HUDEP-2 (cell line): ENCODE results near the gene TUBB1.

Source experiments
- DNase-seq, 76 experiments: peaks; one replicate each; lab custom pipeline; 2025; ENCODE audit not compliant: unreplicated experiment in 76 of 76; lab: John Stamatoyannopoulos, UW

TUBB1 gene

DNA sequence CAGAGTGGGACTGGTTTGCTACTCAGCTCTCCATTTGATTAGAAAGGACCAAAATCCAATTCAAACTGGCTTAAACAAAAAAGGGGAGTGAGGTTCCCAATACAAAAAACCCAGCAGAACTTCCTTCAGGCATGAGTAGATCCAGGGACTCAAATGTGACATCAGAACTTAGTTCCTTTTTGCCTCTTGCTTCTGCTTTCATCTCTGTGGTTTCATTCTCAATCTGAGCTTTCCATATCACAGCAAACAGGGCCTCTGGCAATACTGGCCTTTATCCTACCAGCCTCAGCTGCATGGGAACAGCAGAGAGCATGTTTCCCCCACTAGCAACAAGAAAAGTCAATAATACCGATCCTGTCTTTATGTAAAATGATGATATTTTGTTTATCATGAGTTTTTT, 52.0 kb downstream of the TUBB1 start:
- DNase-seq, result no peak

DNA sequence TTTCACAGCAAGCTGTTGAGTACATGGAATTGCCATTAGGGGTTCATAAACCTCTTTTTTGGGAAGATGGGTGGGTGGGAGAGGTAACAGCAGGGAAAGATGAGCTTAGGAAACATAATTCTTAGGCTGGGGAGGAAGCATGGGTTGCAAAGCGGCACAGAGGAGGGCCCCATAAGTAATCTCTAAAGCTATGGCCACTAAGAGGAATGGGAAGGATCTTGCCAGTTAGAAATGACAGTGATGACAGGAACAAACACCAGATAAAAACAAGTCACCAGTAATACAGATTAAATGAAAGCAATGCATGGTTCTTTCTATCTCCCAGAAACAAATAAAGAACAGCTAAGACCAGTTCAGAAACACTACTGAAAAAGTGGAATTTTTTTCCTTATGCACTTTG, 54.4 kb downstream of the TUBB1 start:
- DNase-seq, result no peak

DNA sequence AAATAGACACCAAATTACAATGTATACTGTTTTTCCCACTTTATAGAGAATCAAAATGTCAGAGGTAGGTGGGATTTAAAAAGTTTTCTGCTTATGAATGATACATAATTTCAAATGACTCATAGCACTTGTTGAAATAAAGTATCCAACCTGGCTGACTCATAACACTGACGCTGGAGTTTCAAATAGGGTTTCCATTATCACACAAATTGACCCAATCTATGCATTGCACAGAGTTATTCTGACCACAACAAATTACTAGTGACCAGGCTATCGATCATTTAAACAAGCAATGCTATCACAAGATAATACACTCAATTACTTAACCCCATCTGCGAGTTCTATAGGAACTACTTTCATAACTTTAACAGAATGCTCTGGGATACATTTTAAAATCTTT, 55.2 kb downstream of the TUBB1 start:
- DNase-seq, result no peak

DNA sequence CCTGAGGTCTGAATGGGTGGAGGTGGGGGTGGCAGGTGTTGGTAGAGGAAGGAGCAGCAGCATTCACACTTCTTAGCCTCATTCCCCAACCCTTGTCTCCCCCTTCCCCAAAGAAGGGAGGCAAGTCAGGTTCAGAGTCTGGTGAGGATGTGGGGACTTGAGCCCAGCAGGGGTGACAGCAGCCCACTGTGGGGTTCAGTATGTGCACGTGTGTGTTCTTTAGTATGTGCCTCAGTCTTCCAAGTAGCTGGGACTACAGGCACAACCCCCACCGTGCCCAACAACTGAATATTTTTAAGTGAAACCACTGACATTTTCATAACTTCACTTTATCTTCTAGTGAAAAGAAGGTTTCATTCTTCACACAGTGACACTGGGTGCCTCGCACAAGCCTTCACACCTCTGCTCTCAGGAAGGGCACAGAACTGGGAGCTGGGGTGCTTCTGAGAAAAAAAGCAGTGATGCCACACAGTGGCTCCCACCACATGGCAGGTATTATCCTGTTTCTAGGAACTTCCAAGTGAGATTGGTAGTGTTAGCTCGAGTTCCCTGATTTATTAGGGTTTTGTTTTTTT, 56.8 kb downstream of the TUBB1 start:
- no peak for DNase-seq
